ENCODE measurements around the gene SHISAL2A. TPM values are rescaled to one million over a fixed set of nuclear protein-coding genes. Genes with fewer than 3 reads are reported as not detected.

SHISAL2A gene
- total and polyA plus RNA-seq, 2 of the 13 experiments (the other 11 are each of a cell fraction or from before 2014, with no cell fraction given): not detected

- TF ChIP-seq ZNF780A (CRISPR knock-in tag; IDR thresholded peaks at IDR 0.05) (0 out of 2 replicates have a peak, but pooled peaks have one; percentile 53), RAD21 (CRISPR knock-in tag; IDR thresholded peaks at IDR 0.05) (peak; percentile 33; the same call in 1 of the 2 replicates), NR3C1 (CRISPR knock-in tag; IDR thresholded peaks at IDR 0.05) (no peak), ZNF605 (CRISPR knock-in tag; IDR thresholded peaks at IDR 0.05) (peak; percentile 55), IRF1 (CRISPR knock-in tag; IDR thresholded peaks at IDR 0.05; ENCODE audit: low read depth) (peak; percentile 93; the same call in 1 of the 2 replicates), ZNF263 (CRISPR knock-in tag; IDR thresholded peaks at IDR 0.05) (0 out of 2 replicates have a peak, but pooled peaks have one; percentile 29), HMGXB4 (CRISPR knock-in tag; IDR thresholded peaks at IDR 0.05; ENCODE audit: borderline replicate concordance in 1 of 2, low read depth in 1 of 2) (peak; percentile 67 to 79), ZNF331 (CRISPR knock-in tag; IDR thresholded peaks at IDR 0.05) (peak; percentile 60), SRY (CRISPR knock-in tag; IDR thresholded peaks at IDR 0.05) (peak; percentile 81; the same call in 1 of the 2 replicates), ZNF639 (CRISPR knock-in tag; conservative IDR thresholded peaks at IDR 0.05) (peak; percentile 68; the same call in 1 of the 2 replicates), ELK4 (CRISPR knock-in tag; IDR thresholded peaks at IDR 0.05; ENCODE audit: borderline replicate concordance) (no peak), MAF1 (CRISPR knock-in tag; IDR thresholded peaks at IDR 0.05; ENCODE audit: borderline replicate concordance) (0 out of 2 replicates have a peak, but pooled peaks have one; percentile 86), ZNF792 (CRISPR knock-in tag; IDR thresholded peaks at IDR 0.05) (peak; percentile 92), ZBTB37 (CRISPR knock-in tag; IDR thresholded peaks at IDR 0.05) (no peak), ZNF484 (CRISPR knock-in tag; IDR thresholded peaks at IDR 0.05; ENCODE audit: borderline replicate concordance, low read depth) (peak; percentile 22; the same call in 1 of the 2 replicates), ZNF180 (CRISPR knock-in tag; IDR thresholded peaks at IDR 0.05; ENCODE audit: borderline replicate concordance, low read depth) (no peak), FOXO4 (CRISPR knock-in tag; conservative IDR thresholded peaks at IDR 0.05) (no peak), ZFAT (CRISPR knock-in tag; conservative IDR thresholded peaks at IDR 0.05) (0 out of 2 replicates have a peak, but pooled peaks have one; percentile 81), CBFB (CRISPR knock-in tag; IDR thresholded peaks at IDR 0.05) (peak; percentile 23; the same call in 1 of the 2 replicates), GATAD1 (CRISPR knock-in tag; IDR thresholded peaks at IDR 0.05) (peak; percentile 88)
Measured at GRCh38 chr1:52697795-52698674, 65.1 kb downstream of the SHISAL2A start, which contains the start of gene COA7 (continued).

Measured in HepG2 (cell line).